GM19240 (cell line): ENCODE measurements around the gene CLIC4.
"Not testable (repeated sequence)": the region's sequence is repeated elsewhere in the genome, so short reads cannot be mapped to it uniquely, and the experiment has no call there.

Source experiments
- DNase-seq: peaks from one replicate; pipeline ENCODE4 v3.0.0; 2011; ENCODE audit warnings: low spot score; ENCODE audit not compliant: insufficient read length

Gene CLIC4

DNA sequence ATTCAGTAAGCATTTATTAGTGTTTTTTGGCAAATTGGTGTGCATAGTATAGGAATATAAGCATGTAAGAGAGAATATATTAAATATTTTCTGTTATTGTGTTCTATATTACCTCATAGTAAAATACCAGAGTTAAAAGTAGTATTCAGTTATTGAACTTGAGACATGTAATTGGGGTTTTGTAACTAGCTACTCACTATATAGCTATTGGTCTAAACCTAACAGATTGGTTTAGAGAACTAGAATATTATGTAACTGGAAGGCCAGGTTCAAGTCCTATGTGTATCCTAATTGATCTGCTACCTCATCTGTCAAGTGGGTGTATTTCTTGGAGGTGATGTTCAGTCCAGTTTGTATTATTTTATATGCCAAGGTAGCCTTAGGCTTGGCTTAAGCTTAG is 26.3 kb downstream of the CLIC4 start:
- DNase-seq = no peak

- no peak for DNase-seq
Measured at GRCh38 chr1:24773618-24774017, 28.4 kb downstream of the CLIC4 start.

- no peak for DNase-seq
Measured at GRCh38 chr1:24775348-24775747, 30.1 kb downstream of the CLIC4 start.

- DNase-seq = no peak
Measured at GRCh38 chr1:24775916-24776315, 30.7 kb downstream of the CLIC4 start.

DNA sequence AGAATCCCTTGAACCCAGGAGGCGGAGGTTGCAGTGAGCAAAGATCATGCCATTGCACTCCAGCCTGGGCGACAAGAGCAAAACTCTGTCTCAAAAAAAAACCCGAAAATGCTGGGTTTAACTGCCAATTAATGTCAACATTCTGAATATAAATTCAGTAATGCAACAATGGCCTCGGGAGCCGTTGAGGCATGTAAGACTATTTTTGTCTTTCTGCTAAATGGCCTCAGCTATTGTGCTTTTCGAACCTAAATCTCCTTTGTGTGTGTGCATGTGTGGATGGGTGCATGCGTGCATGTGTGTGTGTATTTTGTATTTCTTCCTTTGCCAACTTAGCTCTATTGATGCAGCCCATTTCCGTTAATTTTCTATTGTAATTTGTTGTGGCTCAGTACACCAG is 31.6 kb downstream of the CLIC4 start:
- no peak for DNase-seq

GRCh38 chr1:24778141-24778540 is 32.9 kb downstream of the CLIC4 start:
- DNase-seq = no peak

GRCh38 chr1:24779199-24779598 is 34.0 kb downstream of the CLIC4 start:
- DNase-seq = not testable (repeated sequence)

DNA sequence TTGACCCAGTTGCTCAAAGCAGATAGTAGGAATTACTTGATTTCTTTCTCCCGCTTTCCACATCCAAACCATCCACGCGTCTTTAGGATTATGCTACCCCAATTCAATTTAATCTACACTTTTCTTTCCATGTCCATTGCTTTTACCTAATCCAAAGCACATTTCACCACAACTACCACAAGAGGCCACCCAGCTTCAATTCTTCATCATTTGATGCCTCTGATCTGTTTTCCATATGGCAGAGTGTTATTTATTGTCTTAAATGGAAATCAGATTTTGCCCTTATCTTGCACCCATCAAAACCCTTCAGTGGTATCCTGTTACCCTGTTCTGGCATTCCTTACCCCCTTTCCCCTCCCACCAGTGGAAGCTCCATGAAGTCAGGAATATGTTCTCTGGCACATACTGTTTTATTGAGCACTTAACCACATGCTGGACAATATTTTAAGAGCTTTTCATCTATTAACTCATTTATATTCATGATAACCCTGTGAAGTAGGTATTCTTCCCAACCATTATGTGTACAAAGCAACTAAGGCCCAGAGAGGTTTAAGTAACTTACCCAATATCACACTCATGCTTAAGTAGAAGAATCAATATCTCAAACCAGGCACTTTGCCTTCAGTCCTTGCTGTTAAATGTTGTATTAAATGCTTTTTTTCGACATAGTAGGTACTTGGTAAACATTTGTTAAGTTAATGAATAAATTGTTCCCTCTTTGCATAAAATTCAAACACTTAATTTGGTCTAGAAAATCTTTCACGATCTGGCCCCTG is 34.6 kb downstream of the CLIC4 start:
- DNase-seq = no peak

GRCh38 chr1:24780626-24781025 is 35.4 kb downstream of the CLIC4 start:
- not testable (repeated sequence) for DNase-seq

- no peak for DNase-seq
Measured at GRCh38 chr1:24782689-24783088, 37.4 kb downstream of the CLIC4 start.

DNA sequence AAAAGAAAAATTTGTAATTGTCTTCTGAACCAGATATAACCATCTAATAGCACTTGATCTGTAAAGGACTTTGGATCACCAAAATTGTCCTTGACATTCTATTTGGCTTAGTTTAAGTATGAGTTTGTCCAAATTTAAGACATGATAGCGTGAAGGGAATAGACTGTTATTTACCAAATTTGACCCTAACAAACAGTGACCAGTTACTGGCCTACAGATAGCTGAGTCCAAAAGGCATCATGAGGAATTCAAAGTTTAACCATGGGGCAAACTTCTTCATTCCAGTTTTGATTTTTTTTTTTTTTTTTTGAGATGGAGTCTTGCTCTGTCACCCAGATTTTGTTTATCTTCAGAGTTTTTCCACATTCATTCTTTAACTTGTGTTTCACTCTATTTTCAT is 38.5 kb downstream of the CLIC4 start:
- no peak for DNase-seq

DNA sequence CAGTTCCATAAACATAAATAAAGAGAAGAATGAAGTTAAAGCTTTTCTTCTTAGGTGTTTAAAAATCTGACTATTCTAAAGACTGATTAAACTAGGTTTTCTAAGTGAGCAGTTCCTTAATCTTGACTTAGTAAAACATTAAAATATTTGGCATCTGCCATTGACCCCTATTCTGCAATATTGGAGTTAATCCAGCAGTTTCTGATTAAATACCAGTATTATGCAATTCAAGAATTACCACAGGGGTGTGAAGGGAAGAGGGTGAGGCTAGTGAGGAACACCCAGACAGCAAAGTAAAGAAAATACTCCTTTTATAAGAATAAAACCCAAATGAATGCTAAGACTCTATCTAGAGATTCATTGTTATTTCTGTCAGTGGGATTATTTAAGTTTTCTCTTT is 40.9 kb downstream of the CLIC4 start:
- no peak for DNase-seq

- no peak for DNase-seq
Measured at GRCh38 chr1:24790490-24790889, 45.2 kb downstream of the CLIC4 start.

- no peak for DNase-seq
Measured at GRCh38 chr1:24793447-24794129, 48.3 kb downstream of the CLIC4 start.

DNA sequence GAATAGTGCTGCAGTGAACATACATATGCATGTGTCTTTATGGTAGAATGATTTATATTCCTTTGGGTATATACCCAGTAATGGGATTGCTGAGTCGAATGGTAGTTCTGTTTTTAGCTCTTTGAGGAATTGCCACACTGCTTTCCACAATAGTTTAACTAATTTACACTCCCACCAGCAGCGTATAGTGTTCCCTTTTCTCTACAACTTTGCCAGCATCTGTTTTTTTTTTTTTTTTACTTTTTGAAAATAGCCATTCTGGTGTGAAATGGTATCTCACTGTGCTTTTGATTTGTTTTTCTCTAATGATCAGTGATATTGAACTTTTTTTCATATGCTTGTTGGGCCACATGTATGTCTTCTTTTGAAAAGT is 48.9 kb downstream of the CLIC4 start:
- DNase-seq = not testable (repeated sequence)

- DNase-seq = no peak
Measured at GRCh38 chr1:24795236-24795635, 50.0 kb downstream of the CLIC4 start.

GRCh38 chr1:24796524-24796923 is 51.3 kb downstream of the CLIC4 start:
- DNase-seq = no peak

DNA sequence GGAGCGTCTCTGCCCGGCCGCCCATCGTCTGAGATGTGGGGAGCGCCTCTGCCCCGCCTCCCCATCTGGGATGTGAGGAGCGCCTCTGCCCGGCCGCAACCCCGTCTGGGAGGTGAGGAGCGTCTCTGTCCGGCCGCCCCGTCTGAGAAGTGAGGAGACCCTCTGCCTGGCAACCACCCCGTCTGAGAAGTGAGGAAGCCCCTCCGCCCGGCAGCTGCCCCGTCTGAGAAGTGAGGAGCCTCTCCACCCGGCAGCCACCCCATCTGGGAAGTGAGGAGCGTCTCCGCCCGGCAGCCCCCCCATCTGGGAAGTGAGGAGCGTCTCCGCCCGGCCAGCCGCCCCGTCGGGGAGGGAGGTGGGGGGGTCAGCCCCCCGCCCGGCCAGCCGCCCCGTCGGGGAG is 54.0 kb downstream of the CLIC4 start:
- DNase-seq = not testable (repeated sequence)

DNA sequence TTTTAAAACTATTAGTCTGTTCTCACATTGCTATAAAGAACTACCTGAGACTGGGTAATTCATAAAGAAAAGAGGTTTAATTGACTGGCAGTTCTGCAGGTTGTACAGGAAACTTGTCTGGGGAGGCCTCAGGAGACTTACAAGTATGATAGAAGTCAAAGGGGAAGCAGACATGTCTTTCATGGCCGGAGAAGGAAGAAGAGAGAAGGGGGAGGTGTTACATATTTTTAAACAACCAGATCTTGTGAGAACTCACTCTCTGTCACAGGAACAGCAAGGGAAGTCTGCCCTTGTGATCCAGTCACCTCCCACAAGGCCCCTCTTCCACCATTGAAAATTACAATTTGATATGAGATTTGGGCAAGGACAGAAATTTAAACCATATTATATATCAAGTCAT is 55.9 kb downstream of the CLIC4 start:
- no peak for DNase-seq

DNA sequence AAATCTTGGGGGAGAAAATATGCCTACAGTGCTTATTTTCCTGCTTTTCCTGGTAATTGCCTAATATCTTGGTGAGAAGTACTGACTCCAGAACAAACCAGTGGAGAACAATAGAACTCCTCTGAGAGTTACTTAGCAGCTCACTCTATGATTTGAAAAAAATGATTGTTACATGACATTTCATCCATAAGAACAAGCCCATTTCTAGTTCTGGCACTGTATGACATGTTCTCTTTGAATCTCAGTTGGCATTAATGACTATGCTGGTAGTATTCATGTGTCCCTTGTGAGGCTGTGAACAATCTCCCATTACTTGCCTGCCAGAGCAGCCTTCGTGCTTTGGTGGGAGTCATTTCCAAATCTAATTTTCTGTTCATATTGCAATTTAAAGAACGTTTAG is 58.0 kb downstream of the CLIC4 start:
- DNase-seq = no peak

DNA sequence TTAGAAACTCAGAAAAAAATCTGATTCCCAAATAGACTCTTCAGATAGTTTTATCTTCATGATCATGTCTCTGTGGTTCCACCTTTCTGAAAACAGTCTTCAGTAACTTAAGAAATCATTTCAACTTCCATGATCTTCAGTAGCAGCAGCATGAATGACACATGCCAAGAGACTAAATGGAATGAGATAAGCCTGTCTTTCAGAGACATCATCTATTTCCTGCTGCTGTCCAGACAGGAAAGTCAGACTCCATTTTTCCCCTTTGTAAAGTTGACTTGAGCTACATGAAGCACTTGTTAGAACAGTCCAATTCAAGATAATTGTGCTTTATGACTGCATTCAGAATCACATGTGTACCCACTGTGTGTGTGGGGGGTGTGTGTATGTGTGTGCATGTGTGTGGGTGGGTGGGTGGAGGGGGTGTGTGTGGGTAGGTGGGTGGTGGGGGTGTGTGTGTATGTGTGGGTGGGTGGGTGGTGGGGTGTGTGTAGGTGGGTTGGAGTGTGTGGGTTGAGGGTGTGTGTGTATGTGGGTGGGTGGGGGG is 58.8 kb downstream of the CLIC4 start:
- DNase-seq = no peak

DNA sequence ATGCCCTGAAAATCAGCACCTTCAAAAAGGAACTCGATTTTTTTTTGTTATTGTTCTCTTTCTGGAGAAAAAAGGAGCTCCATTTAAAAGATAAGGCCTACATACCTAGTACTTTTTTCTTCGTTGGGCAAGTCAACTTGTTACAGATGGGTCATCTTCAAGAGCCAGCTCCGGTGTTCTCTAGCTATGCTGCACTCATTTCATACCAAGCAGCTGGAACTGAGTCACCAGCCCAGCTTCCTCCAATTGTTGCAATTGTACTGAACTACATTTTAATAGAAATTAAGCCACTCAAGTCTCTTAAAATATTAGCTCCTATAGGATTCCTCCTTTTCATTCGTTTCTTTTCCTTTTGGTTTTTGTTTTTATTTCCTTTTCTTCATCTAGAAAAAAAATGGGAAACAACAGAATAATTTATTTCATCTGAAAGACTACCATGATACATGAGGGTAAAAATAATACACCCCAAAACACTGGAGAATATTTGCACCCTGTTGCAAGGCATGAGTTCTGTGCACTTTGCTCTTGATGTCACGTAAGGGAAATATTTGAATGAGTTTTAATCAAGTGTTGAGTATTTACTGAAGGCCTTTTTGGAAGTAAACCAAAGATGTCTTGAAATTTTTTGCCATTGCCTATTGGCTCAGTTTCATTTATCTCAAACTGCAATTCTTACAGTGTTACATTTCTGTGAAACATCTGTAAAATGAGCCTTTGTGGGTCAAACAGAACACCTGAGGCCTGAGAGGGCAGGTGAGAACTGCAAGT is 60.5 kb downstream of the CLIC4 start:
- no peak for DNase-seq
